Mesothelial cell of epicardium (in vitro differentiated cells): ENCODE results near the gene URM1. TPM values are rescaled to one million over a fixed set of nuclear protein-coding genes. Genes with fewer than 3 reads are reported as not detected.
A peak's percentile ranks its signal among the peaks of the same experiment; 100 is the strongest.

Experiments used
- DNase-seq, 2 experiments: peaks; one replicate each; pipeline ENCODE4 v3.0.0; 2021; ENCODE audit warnings: low spot score in 2 of 2; ENCODE audit not compliant: unreplicated experiment in 2 of 2
- H3K27ac Mint-ChIP-seq: 2 replicates; pipeline ENCODE4 v1.8.0; 2021; ENCODE audit warnings: mixed read lengths
- H3K27me3 Mint-ChIP-seq: 2 replicates; pipeline ENCODE4 v1.8.0; 2021; ENCODE audit warnings: low read depth, mixed read lengths
- H3K36me3 Mint-ChIP-seq: 2 replicates; pipeline ENCODE4 v1.8.0; 2021; ENCODE audit warnings: mixed read lengths
- H3K4me1 Mint-ChIP-seq: 2 replicates; pipeline ENCODE4 v1.8.0; 2021; ENCODE audit warnings: mixed read lengths
- H3K4me3 Mint-ChIP-seq: 2 replicates; pipeline ENCODE4 v1.8.0; 2021; ENCODE audit warnings: mild to moderate bottlenecking, moderate library complexity, mixed read lengths
- H3K9me3 Mint-ChIP-seq: 2 replicates; pipeline ENCODE4 v1.8.0; 2021; ENCODE audit warnings: mixed read lengths
- total RNA-seq: library from RNA; stranded (reverse); gene quantifications from 3 replicates; pipeline ENCODE4 v1.2.1, GENCODE V29; 2021
- TF ChIP-seq, protein P1 (sequence below): fragments of 200-600 bp; sonication (generic); IDR thresholded peaks from one replicate; pipeline ENCODE4 v1.5.0; 2021; ENCODE audit warnings: antibody characterized with exemption; ENCODE audit not compliant: unreplicated experiment

Gene URM1
- total RNA-seq, 1 donor from 2014 or later, result 54.9 TPM

DNA sequence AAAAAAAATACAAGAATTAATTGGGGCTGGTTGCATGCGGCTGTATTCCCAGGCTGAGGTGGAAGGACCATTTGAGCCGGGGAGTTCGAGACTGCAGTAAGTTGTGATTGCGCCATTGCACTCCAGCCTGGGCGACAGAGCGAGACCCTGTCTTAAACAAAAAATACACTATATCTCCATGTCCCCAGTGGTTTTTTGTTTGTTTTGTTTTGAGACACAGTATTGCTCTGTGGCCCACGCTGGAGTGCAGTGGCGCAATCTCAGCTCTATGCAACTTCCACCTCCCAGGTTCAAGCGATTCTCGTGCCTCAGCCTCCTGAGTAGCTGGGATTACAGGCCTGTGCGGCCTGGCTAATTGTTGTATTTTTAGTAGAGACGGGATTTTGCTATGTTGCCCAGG lies 47.4 kb upstream of the URM1 start:
- H3K27ac Mint-ChIP-seq, result peak overlapping the region; percentile 99

DNA sequence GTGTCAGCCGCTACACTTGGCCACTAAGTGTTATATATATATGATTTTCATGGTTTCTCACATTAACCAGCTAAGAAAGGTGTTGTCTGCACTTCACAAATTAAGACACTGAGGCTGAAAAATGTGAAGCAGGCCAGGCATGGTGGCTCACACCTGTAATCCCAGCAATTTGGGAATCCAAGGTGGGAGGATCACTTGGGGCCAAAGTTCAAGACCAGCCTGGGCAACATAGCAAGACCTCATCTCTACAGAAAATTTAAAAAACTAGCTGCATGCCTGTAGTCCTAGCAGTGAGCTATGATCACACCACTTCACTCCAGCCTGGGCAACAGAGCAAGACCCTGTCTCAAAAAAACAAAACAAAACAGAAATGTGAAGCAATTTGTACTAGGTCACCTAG lies 46.8 kb upstream of the URM1 start:
- H3K9me3 Mint-ChIP-seq, result no peaks in the 10 kb centered on the region
- no peaks in the 10 kb centered on the region for H3K27me3 Mint-ChIP-seq
- H3K4me3 Mint-ChIP-seq, result peak overlapping the region; percentile 37
- H3K36me3 Mint-ChIP-seq, result no peaks in the 10 kb centered on the region
- TF ChIP-seq, protein P1, sequence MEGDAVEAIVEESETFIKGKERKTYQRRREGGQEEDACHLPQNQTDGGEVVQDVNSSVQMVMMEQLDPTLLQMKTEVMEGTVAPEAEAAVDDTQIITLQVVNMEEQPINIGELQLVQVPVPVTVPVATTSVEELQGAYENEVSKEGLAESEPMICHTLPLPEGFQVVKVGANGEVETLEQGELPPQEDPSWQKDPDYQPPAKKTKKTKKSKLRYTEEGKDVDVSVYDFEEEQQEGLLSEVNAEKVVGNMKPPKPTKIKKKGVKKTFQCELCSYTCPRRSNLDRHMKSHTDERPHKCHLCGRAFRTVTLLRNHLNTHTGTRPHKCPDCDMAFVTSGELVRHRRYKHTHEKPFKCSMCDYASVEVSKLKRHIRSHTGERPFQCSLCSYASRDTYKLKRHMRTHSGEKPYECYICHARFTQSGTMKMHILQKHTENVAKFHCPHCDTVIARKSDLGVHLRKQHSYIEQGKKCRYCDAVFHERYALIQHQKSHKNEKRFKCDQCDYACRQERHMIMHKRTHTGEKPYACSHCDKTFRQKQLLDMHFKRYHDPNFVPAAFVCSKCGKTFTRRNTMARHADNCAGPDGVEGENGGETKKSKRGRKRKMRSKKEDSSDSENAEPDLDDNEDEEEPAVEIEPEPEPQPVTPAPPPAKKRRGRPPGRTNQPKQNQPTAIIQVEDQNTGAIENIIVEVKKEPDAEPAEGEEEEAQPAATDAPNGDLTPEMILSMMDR, result no peak
- H3K4me1 Mint-ChIP-seq, result peaks cover 14% of the 10 kb centered on the region
- DNase-seq, result no peak
- no peak overlapping the region for H3K27ac Mint-ChIP-seq

More for the DNA sequence above, 47.4 kb upstream of the URM1 start:
- H3K4me1 Mint-ChIP-seq, result peaks cover 14% of the 10 kb centered on the region
- no peaks in the 10 kb centered on the region for H3K27me3 Mint-ChIP-seq
- TF ChIP-seq, protein P1, result no peak
- peak overlapping the region; percentile 97 for H3K4me3 Mint-ChIP-seq
- DNase-seq, result no peak
- no peaks in the 10 kb centered on the region for H3K36me3 Mint-ChIP-seq
- H3K9me3 Mint-ChIP-seq, result no peaks in the 10 kb centered on the region

DNA sequence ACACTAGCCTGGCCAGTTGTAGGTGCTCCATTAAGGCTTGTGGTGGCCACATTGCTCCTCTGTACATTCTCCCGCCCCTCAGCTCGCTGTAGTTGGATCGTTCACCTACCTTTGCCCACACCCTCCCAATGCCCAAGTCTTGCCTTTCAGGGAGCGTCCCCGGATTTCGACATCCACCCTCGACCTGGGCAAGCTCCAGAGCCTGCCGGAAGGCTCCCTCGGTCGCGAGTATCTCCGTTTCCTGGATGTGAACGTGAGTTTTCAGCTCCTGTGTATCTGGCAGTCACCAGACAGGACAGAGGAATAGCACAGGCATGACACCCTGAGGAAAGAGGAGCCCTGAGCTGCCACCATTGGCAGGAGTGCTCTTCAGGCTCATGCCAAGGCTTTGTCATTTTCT lies 45.5 kb upstream of the URM1 start:
- no peak for DNase-seq
- no peaks in the 10 kb centered on the region for H3K9me3 Mint-ChIP-seq
- no peaks in the 10 kb centered on the region for H3K27me3 Mint-ChIP-seq
- no peak overlapping the region for H3K27ac Mint-ChIP-seq
- peaks cover 2% of the 10 kb centered on the region for H3K36me3 Mint-ChIP-seq
- peaks cover 14% of the 10 kb centered on the region for H3K4me1 Mint-ChIP-seq
- TF ChIP-seq, protein P1, result no peak
- no peak overlapping the region for H3K4me3 Mint-ChIP-seq

DNA sequence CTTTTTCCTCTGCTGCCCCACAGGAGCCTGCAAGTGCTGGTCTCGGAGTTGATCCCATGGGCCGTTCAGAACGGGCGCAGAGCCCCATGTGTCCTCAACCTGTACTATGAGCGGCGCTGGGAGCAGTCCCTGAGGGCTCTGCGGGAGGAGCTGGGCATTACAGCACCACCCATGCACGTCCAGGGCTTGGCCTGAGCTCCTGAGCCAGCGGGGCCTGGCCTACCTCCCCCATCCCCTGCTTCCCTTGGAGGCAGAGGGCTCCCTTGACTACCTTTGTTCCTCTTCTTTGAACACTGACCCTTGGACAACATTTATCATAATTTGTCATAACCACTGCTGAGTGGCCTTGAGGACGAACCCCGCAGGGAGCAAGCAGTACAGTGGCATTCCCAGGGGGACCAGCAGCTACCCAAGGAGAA lies 37.7 kb upstream of the URM1 start:
- Mint-ChIP-seq H3K4me1 (no peaks in the 10 kb centered on the region), H3K27me3 (no peaks in the 10 kb centered on the region), H3K27ac (no peak overlapping the region), H3K4me3 (no peak overlapping the region), H3K36me3 (peaks cover 12% of the 10 kb centered on the region), H3K9me3 (no peaks in the 10 kb centered on the region)
- TF ChIP-seq, protein P1, result no peak
- DNase-seq, result no peak

DNA sequence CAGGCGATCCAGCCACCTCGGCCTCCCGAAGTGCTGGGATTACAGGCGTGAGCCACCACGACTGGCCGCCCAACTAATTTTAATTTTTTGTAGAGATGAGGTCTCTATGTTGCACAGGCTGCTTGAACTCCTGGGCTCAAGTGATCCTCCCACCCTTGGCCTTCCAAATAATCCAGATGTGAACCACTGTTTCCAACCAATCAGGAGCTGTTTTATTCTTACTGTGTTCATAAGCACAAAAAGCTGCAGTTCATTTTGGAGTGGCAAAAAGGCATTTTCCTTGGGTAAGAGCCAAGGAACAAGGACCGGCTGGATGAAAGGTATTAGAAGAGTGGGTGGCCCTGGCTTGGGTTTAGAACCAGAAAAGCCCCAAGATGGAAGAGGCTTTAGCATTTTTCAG lies 36.0 kb upstream of the URM1 start:
- TF ChIP-seq, protein P1, result no peak
- DNase-seq, result no peak
- Mint-ChIP-seq H3K4me3 (no peak overlapping the region), H3K36me3 (peaks cover 10% of the 10 kb centered on the region), H3K9me3 (no peaks in the 10 kb centered on the region), H3K27me3 (no peaks in the 10 kb centered on the region), H3K27ac (no peak overlapping the region), H3K4me1 (no peaks in the 10 kb centered on the region)

DNA sequence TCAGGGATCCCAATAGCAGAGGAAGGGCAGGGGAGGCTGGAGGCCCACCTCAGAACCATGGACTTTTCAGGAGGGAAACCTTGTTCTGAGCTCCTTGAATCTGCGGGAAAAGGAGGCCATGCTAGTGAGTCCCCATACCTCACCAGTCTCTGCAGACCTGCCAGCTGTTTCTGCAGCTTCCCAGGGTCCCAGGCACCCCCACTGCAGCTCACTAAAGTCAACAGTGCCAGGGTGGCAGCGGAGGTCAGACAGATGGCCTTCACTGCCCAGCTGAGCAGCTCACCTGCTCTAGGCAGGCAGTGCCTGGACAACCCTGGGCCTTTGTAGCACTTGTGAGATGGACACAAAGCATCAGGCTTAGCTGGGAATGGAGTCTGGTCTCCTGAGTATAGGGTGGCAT lies 35.3 kb upstream of the URM1 start:
- H3K9me3 Mint-ChIP-seq, result no peaks in the 10 kb centered on the region
- DNase-seq, result no peak
- no peak overlapping the region for H3K27ac Mint-ChIP-seq
- H3K36me3 Mint-ChIP-seq, result peaks cover 10% of the 10 kb centered on the region
- no peaks in the 10 kb centered on the region for H3K27me3 Mint-ChIP-seq
- H3K4me3 Mint-ChIP-seq, result no peak overlapping the region
- TF ChIP-seq, protein P1, result no peak
- H3K4me1 Mint-ChIP-seq, result no peaks in the 10 kb centered on the region
